RWPE1 (cell line): ENCODE measurements around the gene RNF168.
"Not testable (repeated sequence)": the region's sequence is repeated elsewhere in the genome, so short reads cannot be mapped to it uniquely, and the experiment has no call there.

ENCODE experiments used
- CTCF ChIA-PET: fragments of 350-600 bp; sonication (Branson Sonifier 250); formaldehyde crosslinking; extraction: SDS; loops from one replicate; lab custom pipeline; 2021; lab: Yijun Ruan, JAX
- POLR2A ChIA-PET: fragments of 400-600 bp; formaldehyde crosslinking; extraction: SDS; loops from one replicate; lab custom pipeline; 2020; ENCODE audit warnings: antibody characterized with exemption; ENCODE audit not compliant: low non-redundant PET; lab: Yijun Ruan, JAX
- DNase-seq: peaks from one replicate; pipeline ENCODE4 v3.0.0; 2012; ENCODE audit warnings: low spot score
- H3K27ac ChIP-seq: fragments of 450-650 bp; 2 replicates; pipeline ENCODE4 v1.5.1; 2017
- CTCF ChIP-seq: fragments of 450-650 bp; conservative IDR thresholded peaks from 2 replicates; pipeline ENCODE4 v1.5.1; 2017; ENCODE audit warnings: low read depth, mild to moderate bottlenecking

RNF168 gene

GRCh38 chr3:196444500-196444894 lies 59.1 kb downstream of the RNF168 start:
- POLR2A ChIA-PET: no interaction called here
- no peak for DNase-seq
- CTCF ChIA-PET: no interaction called here
- H3K27ac ChIP-seq: no peak overlapping the region
- TF ChIP-seq CTCF: no peak

- no peak for TF ChIP-seq CTCF
- ChIA-PET POLR2A (no interaction called here), CTCF (interaction anchor here (0.6 kb wide), 2 partner anchors 240 to 551 kb away, joined by 3 to 4 read pairs; no protein-coding TSS in a partner anchor)
- no peak for DNase-seq
- no peak overlapping the region for H3K27ac ChIP-seq
These were observed 62.9 kb downstream of the RNF168 start for GRCh38 chr3:196440696-196441095.

- ChIA-PET CTCF (no interaction called here), POLR2A (no interaction called here)
These were observed 63.5 kb downstream of the RNF168 start for GRCh38 chr3:196440041-196440537.

GRCh38 chr3:196432137-196432879 lies 71.3 kb downstream of the RNF168 start, which contains the start of gene UBXN7:
Gene UBXN7, minus strand, starts transcription at chr3:196432427. Its CDS starts 28 bp downstream, at chr3:196432399.
- ChIA-PET POLR2A (interaction anchor here (0.6 kb wide), 1 partner anchor 41 kb away, joined by 6 read pairs; no protein-coding TSS in a partner anchor), CTCF (no interaction called here)
- peak within 1 kb of the TSS; percentile 90 for H3K27ac ChIP-seq

More at GRCh38 chr3:196440041-196440537, 63.5 kb downstream of the RNF168 start:
- no peak overlapping the region for H3K27ac ChIP-seq
- DNase-seq: no peak
- no peak for TF ChIP-seq CTCF

GRCh38 chr3:196431181-196432136 lies 72.1 kb downstream of the RNF168 start:
- ChIA-PET CTCF (no interaction called here), POLR2A (no interaction called here)
- no peak for TF ChIP-seq CTCF
- H3K27ac ChIP-seq: peak overlapping the region; percentile 90
- peak; percentile 37 for DNase-seq

More at GRCh38 chr3:196432137-196432879, 71.3 kb downstream of the RNF168 start, which contains the start of gene UBXN7:
- no peak for TF ChIP-seq CTCF
- DNase-seq: peak; percentile 100

GRCh38 chr3:196428041-196428440 lies 75.5 kb downstream of the RNF168 start:
- DNase-seq: no peak
- ChIA-PET CTCF (no interaction called here), POLR2A (no interaction called here)
- H3K27ac ChIP-seq: no peak overlapping the region
- TF ChIP-seq CTCF: no peak

- DNase-seq, POLR2A ChIA-PET, H3K27ac ChIP-seq: not testable (repeated sequence)
- CTCF ChIA-PET: interaction anchor here (0.6 kb wide), 1 partner anchor 10 kb away, joined by 4 read pairs; no protein-coding TSS in a partner anchor
These were observed 79.1 kb downstream of the RNF168 start for GRCh38 chr3:196424421-196424820.
